Renal pelvis (tissue), 4 donors: ENCODE results near the gene IGSF8. TPM values are rescaled to one million over a fixed set of nuclear protein-coding genes. Genes with fewer than 3 reads are reported as not detected.

Experiments
- DNase-seq: peaks from one replicate; pipeline ENCODE4 v3.0.0-alpha.2; 2013
- polyA plus RNA-seq, 3 donors: library from polyadenylated mRNA; unstranded; fragments of 120-200 nt; gene quantifications; one replicate each; pipeline ENCODE4 v1.2.1, GENCODE V29; 2013; ENCODE audit not compliant: insufficient read length in 3 of 3

Gene IGSF8
- polyA plus RNA-seq, 3 donors: 35.0 to 40.0 (median 39.6) TPM

DNA sequence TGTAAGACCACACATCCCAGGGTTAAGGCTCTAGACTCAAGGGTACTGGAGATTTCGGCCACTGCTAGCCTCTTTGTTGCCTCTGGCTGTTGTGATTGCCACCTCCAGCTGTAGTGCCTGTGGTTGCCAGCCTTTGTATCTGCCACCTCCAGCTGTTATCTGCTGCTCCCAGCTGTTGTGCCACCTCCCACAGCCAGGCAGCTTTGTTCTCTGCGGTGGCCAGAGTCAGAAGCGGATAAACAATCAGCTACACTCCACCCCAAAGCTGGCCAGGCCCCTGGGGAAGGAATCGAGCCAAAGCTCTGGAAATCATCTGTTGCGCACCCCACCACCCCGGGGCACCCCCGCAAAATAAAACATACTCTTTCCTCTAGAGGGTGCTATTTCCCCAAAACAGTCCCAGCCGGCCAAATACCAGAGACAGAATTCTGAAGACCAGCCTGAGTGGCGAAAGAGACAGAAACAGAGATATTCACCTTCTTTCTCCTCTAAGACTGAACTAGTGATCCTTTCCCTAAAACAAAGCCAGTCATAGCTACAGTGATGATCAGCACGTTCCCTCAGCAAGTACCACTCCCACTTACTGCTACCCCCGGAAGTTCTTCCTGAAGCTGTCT lies 51.8 kb downstream of the IGSF8 start:
- DNase-seq: no peak

DNA sequence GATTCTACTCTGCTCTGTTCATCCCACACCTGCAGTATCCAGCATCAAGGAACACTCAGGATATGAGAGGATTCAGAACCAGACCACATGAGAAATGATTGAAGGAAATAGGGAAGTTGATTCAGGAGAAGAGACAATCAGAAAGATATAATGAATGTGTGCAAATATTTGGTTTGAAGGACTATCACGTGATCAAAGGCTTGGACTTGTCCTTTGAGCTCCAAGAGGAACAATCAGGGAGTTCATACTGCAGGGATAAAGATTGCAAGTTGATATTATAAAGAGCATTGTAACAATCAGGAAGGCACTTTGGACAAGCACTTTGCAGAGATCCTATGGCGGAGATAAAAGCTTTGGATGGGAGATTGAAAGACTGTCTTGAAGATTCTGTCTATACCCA lies 52.8 kb downstream of the IGSF8 start:
- DNase-seq: no peak

DNA sequence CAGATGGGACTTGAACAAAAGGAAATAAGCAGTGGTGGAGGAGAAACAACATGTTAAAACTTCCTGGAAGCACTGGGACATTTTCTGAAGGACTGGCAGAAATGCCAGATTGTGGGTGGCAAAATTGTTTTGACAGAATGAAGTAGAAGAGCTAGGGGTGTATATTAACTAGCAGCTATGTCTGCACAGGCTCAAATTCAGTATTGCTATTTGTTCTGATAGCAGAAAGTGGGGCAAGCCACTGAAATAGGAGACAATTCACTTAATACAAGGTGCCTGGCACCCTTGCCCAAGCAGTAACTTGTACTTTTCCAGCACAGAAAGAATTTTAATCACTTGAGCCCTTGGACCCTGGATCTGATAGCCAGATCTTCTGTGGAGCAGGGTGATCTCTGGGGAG lies 54.9 kb downstream of the IGSF8 start:
- DNase-seq: no peak

Other genes starting within 250 kb of the IGSF8 start
- gene VSIG8, start 236.0 kb downstream of the IGSF8 start, polyA plus RNA-seq: 1 to 10 TPM in 1 of 3 donors, under 1 TPM in 2; 0.43 to 2.6 (median 0.49) TPM
- gene CFAP45, start 198.5 kb downstream of the IGSF8 start, polyA plus RNA-seq: 1 to 10 TPM; 3.7 to 4.7 (median 4.0) TPM
- gene TAGLN2, start 173.1 kb downstream of the IGSF8 start, polyA plus RNA-seq: 100 to 1,000 TPM; 113 to 144 (median 131) TPM
- 10 to 100 TPM; 19.3 to 24.2 (median 19.5) TPM for gene IGSF9, start 153.0 kb downstream of the IGSF8 start, polyA plus RNA-seq
- gene SLAMF9, start 144.4 kb downstream of the IGSF8 start, polyA plus RNA-seq: not detected
- 10 to 100 TPM in 2 of 3 donors, 1 to 10 TPM in 1; 9.6 to 14.0 (median 13.6) TPM for gene PIGM, start 66.6 kb downstream of the IGSF8 start, polyA plus RNA-seq
- gene KCNJ10, start 28.5 kb downstream of the IGSF8 start, polyA plus RNA-seq: 10 to 100 TPM; 20.5 to 24.7 (median 22.3) TPM
- under 1 TPM; 0.09 to 0.15 (median 0.11) TPM for gene KCNJ9, start 17.1 kb downstream of the IGSF8 start, polyA plus RNA-seq
- gene ATP1A2, start 17.1 kb upstream of the IGSF8 start, polyA plus RNA-seq: 1 to 10 TPM; 4.5 to 5.1 (median 5.0) TPM
- gene ATP1A4, start 53.0 kb upstream of the IGSF8 start, polyA plus RNA-seq: under 1 TPM; 0.26 to 0.80 (median 0.30) TPM
- under 1 TPM; 0.30 to 0.99 (median 0.81) TPM for gene CASQ1, start 92.0 kb upstream of the IGSF8 start, polyA plus RNA-seq
- gene PEA15, start 106.8 kb upstream of the IGSF8 start, polyA plus RNA-seq: 100 to 1,000 TPM in 2 of 3 donors, 10 to 100 TPM in 1; 96.6 to 114 (median 107) TPM
- gene DCAF8, start 163.9 kb upstream of the IGSF8 start, polyA plus RNA-seq: 100 to 1,000 TPM; 194 to 279 (median 264) TPM
- gene PEX19, start 186.5 kb upstream of the IGSF8 start, polyA plus RNA-seq: 10 to 100 TPM; 82.3 to 86.5 (median 85.6) TPM
- 100 to 1,000 TPM; 146 to 186 (median 160) TPM for gene COPA, start 244.6 kb upstream of the IGSF8 start, polyA plus RNA-seq
- gene NCSTN, start 244.8 kb upstream of the IGSF8 start, polyA plus RNA-seq: 100 to 1,000 TPM; 162 to 167 (median 167) TPM